Measurements from ENCODE around the gene GRID1.
"Not testable (repeated sequence)": the region's sequence is repeated elsewhere in the genome, so short reads cannot be mapped to it uniquely, and the experiment has no call there.

The GRID1 gene

GRCh38 chr10:85976267-85976793 is 390.3 kb downstream of the GRID1 start:
- DNase-seq, result no peak

- no peak for DNase-seq
These were observed 395.1 kb downstream of the GRID1 start for GRCh38 chr10:85971494-85971893.

GRCh38 chr10:85967594-85967993 is 399.0 kb downstream of the GRID1 start:
- DNase-seq, result no peak

GRCh38 chr10:85961479-85962067 is 405.0 kb downstream of the GRID1 start:
- no peak for DNase-seq

- no peak for DNase-seq
These were observed 405.5 kb downstream of the GRID1 start for GRCh38 chr10:85961073-85961472.

GRCh38 chr10:85959239-85959638 is 407.4 kb downstream of the GRID1 start:
- no peak for DNase-seq

GRCh38 chr10:85950921-85951320 is 415.7 kb downstream of the GRID1 start:
- DNase-seq, result no peak

- DNase-seq, result no peak
These were observed 419.8 kb downstream of the GRID1 start for GRCh38 chr10:85946713-85947326.

GRCh38 chr10:85936161-85936560 is 430.4 kb downstream of the GRID1 start:
- no peak for DNase-seq

GRCh38 chr10:85934586-85934985 is 432.0 kb downstream of the GRID1 start:
- DNase-seq, result no peak

GRCh38 chr10:85929993-85930392 is 436.6 kb downstream of the GRID1 start:
- DNase-seq, result not testable (repeated sequence)

- DNase-seq, result no peak
These were observed 438.5 kb downstream of the GRID1 start for GRCh38 chr10:85927952-85928665.

- no peak for DNase-seq
These were observed 439.6 kb downstream of the GRID1 start for GRCh38 chr10:85926986-85927385.

GRCh38 chr10:85926136-85926535 is 440.5 kb downstream of the GRID1 start:
- DNase-seq, result no peak

- DNase-seq, result no peak
These were observed 441.3 kb downstream of the GRID1 start for GRCh38 chr10:85925201-85925750.

GRCh38 chr10:85924382-85925102 is 442.1 kb downstream of the GRID1 start:
- no peak for DNase-seq

GRCh38 chr10:85922356-85923129 is 444.1 kb downstream of the GRID1 start:
- DNase-seq, result no peak

GRCh38 chr10:85921789-85922188 is 444.8 kb downstream of the GRID1 start:
- no peak for DNase-seq

- no peak for DNase-seq
These were observed 446.3 kb downstream of the GRID1 start for GRCh38 chr10:85920311-85920710.

GRCh38 chr10:85919491-85920021 is 447.0 kb downstream of the GRID1 start:
- no peak for DNase-seq

GRCh38 chr10:85918371-85918770 is 448.2 kb downstream of the GRID1 start:
- no peak for DNase-seq

GRCh38 chr10:85917601-85918000 is 449.0 kb downstream of the GRID1 start:
- DNase-seq, result no peak

Measured in inflammatory macrophage (primary cell).